ENCODE data around the gene ACSL4. TPM values are rescaled to one million over a fixed set of nuclear protein-coding genes. Genes with fewer than 3 reads are reported as not detected.
"Not testable (repeated sequence)": the region's sequence is repeated elsewhere in the genome, so short reads cannot be mapped to it uniquely, and the experiment has no call there.

The ACSL4 gene
- total RNA-seq, 1 experiment from 2014 or later = 36.5 TPM

- Histone ChIP-seq H3K36me3 (no peaks in the 10 kb centered on the region), H3K9me3 (no peaks in the 10 kb centered on the region), H3K4me3 (no peak overlapping the region), H3K27me3 (no peaks in the 10 kb centered on the region)
- no peak for DNase-seq
These were observed 6.8 kb upstream of the ACSL4 start for GRCh38 chrX:109739625-109740432.

DNA sequence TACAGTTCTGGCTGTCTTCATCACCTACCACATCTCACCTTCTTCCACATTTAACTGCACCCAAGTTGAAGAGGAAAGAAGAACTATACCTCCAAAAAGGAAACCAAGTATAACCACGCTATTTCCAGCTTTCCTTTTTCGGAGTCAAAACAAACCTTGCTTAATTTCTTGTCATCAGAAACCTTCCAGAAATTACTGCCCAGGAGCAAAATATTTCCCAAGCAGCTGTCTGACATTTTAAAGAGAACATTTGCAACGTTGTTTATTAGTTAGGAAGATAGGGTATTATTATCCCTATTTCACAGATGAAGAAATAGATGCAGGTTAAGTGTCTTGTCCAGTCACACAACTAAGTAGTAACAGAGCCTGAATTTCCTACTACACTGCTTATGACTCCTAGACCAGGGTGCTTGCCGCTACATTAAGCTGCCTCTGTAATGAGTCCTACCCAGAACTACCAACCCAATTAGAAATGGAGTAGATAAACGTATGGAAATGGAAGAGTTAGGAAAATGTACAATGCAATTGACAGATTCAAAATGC is 2.2 kb upstream of the ACSL4 start:
- Histone ChIP-seq H3K9me3 (no peaks in the 10 kb centered on the region), H3K27me3 (no peaks in the 10 kb centered on the region), H3K36me3 (no peaks in the 10 kb centered on the region), H3K4me3 (no peak overlapping the region)
- DNase-seq = no peak

DNA sequence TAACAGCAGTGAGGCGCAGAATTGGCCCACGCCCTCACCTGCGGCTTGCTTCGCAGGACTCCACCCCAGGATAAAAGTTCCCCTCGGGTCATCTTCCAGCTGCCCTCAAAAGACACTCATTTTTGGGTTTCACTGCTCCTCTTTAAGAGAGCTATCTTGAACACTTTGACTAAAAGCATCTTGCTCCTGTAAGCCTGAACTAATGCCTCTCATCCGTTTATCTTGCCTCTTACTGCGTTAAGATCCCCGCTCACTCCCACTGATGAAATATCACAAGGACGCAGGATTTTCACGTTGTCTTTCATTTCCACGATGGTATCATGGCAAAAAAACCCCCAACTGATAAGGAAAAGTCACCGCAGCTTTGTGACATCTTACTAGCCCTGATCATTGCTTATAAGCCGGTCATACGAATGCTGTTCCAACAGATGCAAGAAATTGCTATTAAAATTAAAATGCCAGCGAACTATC is 591 bp upstream of the ACSL4 start:
- Histone ChIP-seq H3K9me3 (no peaks in the 10 kb centered on the region), H3K27me3 (no peaks in the 10 kb centered on the region), H3K4me3 (peak overlapping the region; percentile 85), H3K36me3 (peaks cover 2% of the 10 kb centered on the region)
- DNase-seq = no peak

DNA sequence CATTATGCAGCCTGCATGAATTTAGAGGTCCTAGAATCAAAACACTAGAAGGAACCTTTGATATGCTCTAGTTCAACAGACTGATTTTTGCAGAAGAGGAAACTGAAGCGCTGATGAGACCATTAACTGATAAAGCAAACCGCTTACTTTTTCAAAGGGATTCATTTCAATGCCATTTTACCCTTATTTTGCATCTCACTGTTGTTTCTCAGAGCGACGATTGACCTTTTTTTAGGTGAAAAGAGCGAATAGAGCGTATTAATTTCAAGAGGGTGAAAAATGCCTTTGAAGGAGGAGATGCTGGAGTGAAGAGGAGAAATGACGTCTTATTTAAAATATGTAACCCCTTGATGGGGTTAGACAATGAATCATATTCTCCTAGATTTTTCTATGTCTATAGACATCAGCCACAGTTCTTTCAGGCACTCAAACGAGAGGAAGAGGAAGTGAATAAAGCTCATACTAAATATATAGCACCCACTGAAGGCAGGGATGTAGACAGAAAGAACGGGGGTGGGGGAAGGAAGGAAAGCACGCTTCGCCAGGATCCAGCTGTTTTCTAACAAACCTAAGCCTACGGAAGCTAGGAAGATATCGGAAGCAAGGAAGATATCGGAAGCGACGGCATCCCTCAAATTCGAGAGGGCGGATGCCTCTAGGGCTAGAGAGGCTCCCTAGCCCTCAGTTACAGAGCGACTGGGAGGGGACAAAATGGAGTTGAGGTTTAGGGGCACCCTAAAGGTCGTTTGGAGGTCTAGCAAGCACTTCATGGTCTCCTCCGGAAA is 848 bp downstream of the ACSL4 start:
- Histone ChIP-seq H3K9me3 (no peaks in the 10 kb centered on the region), H3K4me3 (peak overlapping the region; percentile 85), H3K36me3 (peaks cover 2% of the 10 kb centered on the region), H3K27me3 (no peaks in the 10 kb centered on the region)
- DNase-seq = peak; percentile 1

- Histone ChIP-seq H3K36me3 (peaks cover 2% of the 10 kb centered on the region), H3K4me3 (peak overlapping the region; percentile 22), H3K27me3 (no peaks in the 10 kb centered on the region), H3K9me3 (no peaks in the 10 kb centered on the region)
- DNase-seq = no peak
These were observed 4.9 kb downstream of the ACSL4 start for GRCh38 chrX:109728173-109728535.

- H3K9me3 ChIP-seq, H3K4me3 ChIP-seq, DNase-seq, H3K27me3 ChIP-seq, H3K36me3 ChIP-seq: not testable (repeated sequence)
These were observed 8.1 kb downstream of the ACSL4 start for GRCh38 chrX:109724971-109725370.

DNA sequence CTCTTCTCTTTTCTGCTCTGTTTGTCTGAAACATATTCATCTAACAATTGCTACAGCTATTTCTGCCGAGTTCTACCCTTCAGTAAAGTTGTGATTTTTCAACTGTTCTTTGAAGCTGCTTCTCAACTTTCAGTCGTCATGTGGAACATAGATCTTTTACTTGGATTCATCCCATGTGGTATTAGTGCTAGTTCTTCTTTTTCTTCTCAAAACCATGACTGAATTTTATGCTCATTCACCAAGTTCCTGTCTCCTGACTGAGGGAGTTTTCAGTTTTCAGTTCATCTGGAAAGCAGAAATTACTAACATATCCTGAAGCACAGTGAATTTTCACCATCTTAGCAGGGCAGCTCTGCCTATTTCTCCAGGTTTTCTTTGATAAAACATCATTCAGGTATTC is 12.1 kb downstream of the ACSL4 start:
- Histone ChIP-seq H3K27me3 (no peaks in the 10 kb centered on the region), H3K4me3 (no peak overlapping the region), H3K9me3 (no peaks in the 10 kb centered on the region), H3K36me3 (no peaks in the 10 kb centered on the region; the same call in none of the 2 replicates)
- no peak for DNase-seq

GRCh38 chrX:109719264-109719663 is 13.8 kb downstream of the ACSL4 start:
- no peaks in the 10 kb centered on the region; the same call in none of the 2 replicates for H3K36me3 ChIP-seq

GRCh38 chrX:109716431-109717028 is 16.5 kb downstream of the ACSL4 start:
- DNase-seq = no peak
- Histone ChIP-seq H3K4me3 (no peak overlapping the region), H3K36me3 (peaks cover 2% of the 10 kb centered on the region), H3K9me3 (no peaks in the 10 kb centered on the region), H3K27me3 (no peaks in the 10 kb centered on the region)

More at GRCh38 chrX:109719264-109719663, 13.8 kb downstream of the ACSL4 start:
- Histone ChIP-seq H3K4me3 (no peak overlapping the region), H3K9me3 (no peaks in the 10 kb centered on the region), H3K27me3 (no peaks in the 10 kb centered on the region)
- no peak for DNase-seq

GRCh38 chrX:109714340-109714958 is 18.6 kb downstream of the ACSL4 start:
- H3K9me3 ChIP-seq = no peaks in the 10 kb centered on the region
- DNase-seq = peak; percentile 64
- no peaks in the 10 kb centered on the region for H3K27me3 ChIP-seq
- H3K36me3 ChIP-seq = peaks cover 2% of the 10 kb centered on the region
- no peak overlapping the region for H3K4me3 ChIP-seq

- Histone ChIP-seq H3K9me3 (no peaks in the 10 kb centered on the region), H3K36me3 (0 out of 2 replicates have a peak, but pooled peaks cover 4% of the 10 kb centered on the region), H3K27me3 (no peaks in the 10 kb centered on the region), H3K4me3 (no peak overlapping the region)
- no peak for DNase-seq
These were observed 22.9 kb downstream of the ACSL4 start for GRCh38 chrX:109710181-109710580.

- Histone ChIP-seq H3K4me3 (no peak overlapping the region), H3K36me3 (0 out of 2 replicates have a peak, but pooled peaks cover 4% of the 10 kb centered on the region), H3K9me3 (no peaks in the 10 kb centered on the region), H3K27me3 (no peaks in the 10 kb centered on the region)
- no peak for DNase-seq
These were observed 23.9 kb downstream of the ACSL4 start for GRCh38 chrX:109709129-109709631.

GRCh38 chrX:109707720-109708119 is 25.3 kb downstream of the ACSL4 start:
- Histone ChIP-seq H3K36me3 (0 out of 2 replicates have a peak, but pooled peaks cover 2% of the 10 kb centered on the region), H3K4me3 (no peak overlapping the region), H3K9me3 (no peaks in the 10 kb centered on the region), H3K27me3 (no peaks in the 10 kb centered on the region)
- DNase-seq = no peak

DNA sequence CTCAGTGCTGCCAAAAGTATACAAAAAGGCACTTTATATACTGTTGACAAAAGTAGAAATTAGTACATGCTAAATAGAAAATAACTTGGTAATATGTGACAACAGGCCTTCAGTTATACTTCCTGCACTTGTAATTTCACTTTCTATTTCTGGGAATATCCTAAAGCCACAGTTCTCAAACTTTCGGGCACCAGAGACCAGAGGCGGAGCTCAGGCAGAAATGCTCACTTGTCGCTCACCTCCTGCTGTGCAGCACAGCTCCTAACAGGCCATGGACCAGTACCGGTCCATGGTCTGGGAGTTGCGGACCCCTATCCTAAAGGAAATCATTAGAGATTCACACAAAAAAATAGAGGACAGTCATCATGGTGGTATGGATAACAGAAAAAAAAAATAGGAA is 25.7 kb downstream of the ACSL4 start:
- 0 out of 2 replicates have a peak, but pooled peaks cover 2% of the 10 kb centered on the region for H3K36me3 ChIP-seq
- H3K9me3 ChIP-seq = no peaks in the 10 kb centered on the region
- no peak for DNase-seq
- no peaks in the 10 kb centered on the region for H3K27me3 ChIP-seq
- no peak overlapping the region for H3K4me3 ChIP-seq

- H3K9me3 ChIP-seq = no peaks in the 10 kb centered on the region
- no peak for DNase-seq
- H3K36me3 ChIP-seq = 0 out of 2 replicates have a peak, but pooled peaks cover 2% of the 10 kb centered on the region
- H3K27me3 ChIP-seq = no peaks in the 10 kb centered on the region
- H3K4me3 ChIP-seq = no peak overlapping the region
These were observed 28.5 kb downstream of the ACSL4 start for GRCh38 chrX:109704563-109704962.

DNA sequence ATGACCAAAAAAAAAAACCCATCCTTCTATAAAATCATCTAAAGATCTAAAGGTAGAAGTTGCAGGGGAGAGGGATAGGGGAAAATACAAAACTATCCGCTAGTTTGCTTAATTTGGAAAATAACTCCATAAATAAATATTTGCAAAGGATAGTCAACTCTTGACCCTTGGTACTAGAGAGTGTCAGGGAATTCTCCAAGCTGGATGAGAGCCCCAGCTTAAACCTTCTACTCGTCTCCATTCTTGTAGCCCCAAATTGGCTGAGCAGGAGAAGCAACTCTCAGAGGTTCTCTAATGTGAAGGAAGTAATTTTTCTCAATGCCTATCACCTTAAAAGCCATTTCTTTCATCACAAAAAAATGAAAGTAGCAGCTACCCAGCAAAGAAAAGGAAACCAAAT is 35.2 kb downstream of the ACSL4 start:
- H3K36me3 ChIP-seq = no peaks in the 10 kb centered on the region
- no peaks in the 10 kb centered on the region for H3K9me3 ChIP-seq
- no peaks in the 10 kb centered on the region for H3K27me3 ChIP-seq
- DNase-seq = no peak
- no peak overlapping the region for H3K4me3 ChIP-seq
